GM12878 (cell line): ENCODE measurements around the gene PKD1. TPM values are rescaled to one million over a fixed set of nuclear protein-coding genes. Genes with fewer than 3 reads are reported as not detected.

Experiments used
- ATAC-seq: fragments of 200-7000 bp; cut with Tn5 transposase; 3 replicates; pipeline ENCODE4 v1.9.1; 2020; ENCODE audit warnings: mild to moderate bottlenecking, moderate library complexity
- BruUV-seq: library from RNA; stranded (reverse); fragments of 400-500 nt; replicated peaks from 2 replicates; lab custom pipeline; 2021; lab: Mats Ljungman, UMichigan
- CTCF ChIA-PET: fragments of 300-600 bp; sonication (Branson Sonifier 250); formaldehyde crosslinking; extraction: SDS; loops from one replicate; lab custom pipeline; 2021; ENCODE audit warnings: inconsistent platforms; lab: Yijun Ruan, JAX
- POLR2A ChIA-PET: fragments of 350-600 bp; formaldehyde crosslinking; extraction: SDS; loops from one replicate; lab custom pipeline; 2021; ENCODE audit warnings: inconsistent platforms; lab: Charles Lee
- RAD21 ChIA-PET: fragments of 300-600 bp; sonication (Branson Sonifier 250); formaldehyde crosslinking; loops from one replicate; lab custom pipeline; 2023; ENCODE audit warnings: antibody characterized with exemption; ENCODE audit not compliant: unreplicated experiment; lab: Charles Lee
- SMC1A ChIA-PET: fragments of 300-600 bp; sonication (Branson Sonifier 250); formaldehyde crosslinking; loops from one replicate; lab custom pipeline; 2023; ENCODE audit not compliant: unreplicated experiment, uncharacterized antibody; lab: Charles Lee
- DNase-seq: peaks from one replicate; pipeline ENCODE4 v3.0.0-alpha.2; 2011; ENCODE audit warnings: low read depth, low spot score
- FAIRE-seq: peaks from 3 replicates; lab custom pipeline; 2011; peaks lifted over from hg19 to GRCh38; lab: Jason Lieb, UNC
- H2AFZ ChIP-seq: 2 replicates; pipeline ENCODE4 v1.6.0; 2011; ENCODE audit warnings: low read depth, low read length, control low read depth; ENCODE audit not compliant: control insufficient read depth
- H3K27ac ChIP-seq: 2 replicates; pipeline ENCODE4 v1.5.1; 2011; ENCODE audit warnings: control low read depth; ENCODE audit not compliant: control insufficient read depth, insufficient read depth
- H3K27me3 ChIP-seq, 2 experiments: replicated peaks in 1 of 2; 2 replicates each; pipeline versions ENCODE4 v1.6.0 to v1.6.1; 2011; ENCODE audit warnings: low read length in 1 of 2; ENCODE audit not compliant: control insufficient read depth in 2 of 2, insufficient read depth in 2 of 2
- H3K36me3 ChIP-seq, 2 experiments: 2 replicates each; pipeline ENCODE4 v1.5.1; 2011; ENCODE audit warnings: low read length in 1 of 2; ENCODE audit not compliant: control insufficient read depth in 2 of 2, insufficient read depth in 2 of 2
- H3K4me1 ChIP-seq: 2 replicates; pipeline ENCODE4 v1.6.1; 2011; ENCODE audit warnings: mild to moderate bottlenecking, low read length, moderate library complexity, mixed read lengths; ENCODE audit not compliant: control insufficient read depth, insufficient read depth
- H3K4me2 ChIP-seq: 2 replicates; pipeline ENCODE4 v1.6.0; 2011; ENCODE audit warnings: control low read depth; ENCODE audit not compliant: control insufficient read depth, insufficient read depth
- H3K4me3 ChIP-seq: fragments of 200-600 bp; sonication (generic); 2 replicates; pipeline ENCODE4 v1.5.1; 2016
- H3K79me2 ChIP-seq: 2 replicates; pipeline ENCODE4 v1.6.0; 2011; ENCODE audit warnings: low read length; ENCODE audit not compliant: control insufficient read depth, insufficient read depth
- H3K9ac ChIP-seq: 2 replicates; pipeline ENCODE4 v1.8.0; 2011; ENCODE audit warnings: low read length, control low read depth, mixed read lengths; ENCODE audit not compliant: control insufficient read depth, insufficient read depth
- H3K9me3 ChIP-seq: replicated peaks from 3 replicates; pipeline ENCODE4 v1.5.1; 2011; ENCODE audit warnings: mild to moderate bottlenecking, low read length; ENCODE audit not compliant: control insufficient read depth, insufficient read depth
- H4K20me1 ChIP-seq: 2 replicates; pipeline ENCODE4 v1.6.0; 2011; ENCODE audit not compliant: control insufficient read depth, insufficient read depth
- EGR1 ChIP-seq, 2 experiments: IDR thresholded peaks; 1 replicate in 1 of 2; 2 replicates in 1 of 2; pipeline ENCODE4 v1.6.1; 2011 to 2012; ENCODE audit warnings: low read depth in 2 of 2, low read length in 2 of 2, borderline replicate concordance in 1 of 2, mild to moderate bottlenecking in 1 of 2, moderate library complexity in 1 of 2
- MEF2B ChIP-seq: fragments of 450-650 bp; IDR thresholded peaks from 2 replicates; pipeline ENCODE4 v1.6.1; 2018; ENCODE audit warnings: mild to moderate bottlenecking, moderate library complexity; ENCODE audit not compliant: partially characterized antibody, poor library complexity, severe bottlenecking
- PAX8 ChIP-seq: fragments of 450-650 bp; IDR thresholded peaks from 2 replicates; pipeline ENCODE4 v1.6.1; 2017; ENCODE audit warnings: mild to moderate bottlenecking, moderate library complexity
- POLR2A ChIP-seq: IDR thresholded peaks from 2 replicates; pipeline ENCODE4 v1.6.1; 2011; ENCODE audit warnings: low read depth, mild to moderate bottlenecking, low read length
- TCF12 ChIP-seq: IDR thresholded peaks from 2 replicates; pipeline ENCODE4 v1.6.1; 2011; ENCODE audit warnings: low read depth, mild to moderate bottlenecking, low read length
- TCF3 ChIP-seq: IDR thresholded peaks from 2 replicates; pipeline ENCODE4 v1.6.1; 2012; ENCODE audit warnings: low read depth, mild to moderate bottlenecking, low read length, borderline replicate concordance; ENCODE audit not compliant: insufficient read depth
- YY1 ChIP-seq: IDR thresholded peaks from 2 replicates; pipeline ENCODE4 v1.6.1; 2011; ENCODE audit warnings: low read depth, mild to moderate bottlenecking, low read length
- WGBS: methylation state at CpG from one replicate; pipeline ENCODE4 v1.1.6; 2016; ENCODE audit warnings: low lambda C conversion rate; ENCODE audit not compliant: insufficient replicate concordance, insufficient coverage; ENCODE audit errors: missing lambda C conversion rate; 5-methylcytosine and 5-hydroxymethylcytosine counted together
- in situ Hi-C: fragments of 300-500 bp; cut with MboI; formaldehyde crosslinking; loops from 9 replicates; pipeline ENCODE4 v1.14.3; 2018; ENCODE audit warnings: mixed read lengths
- intact Hi-C: fragments of 100-400 bp; cut with micrococcal nuclease; formaldehyde crosslinking; loops from one replicate; pipeline ENCODE4 v1.14.2; 2022; ENCODE audit not compliant: unreplicated experiment
- polyA plus RNA-seq, 11 experiments: library from polyadenylated mRNA; depleted of rRNA in 4 of 11; unstranded in 6 of 11; stranded (reverse) in 5 of 11; fragments of >200 nt; fragmentation: Nextera tagmentation in 4 of 11; fragmentation: Illumina TruSeq in 1 of 11; extraction: Ambion mirVana in 4 of 11; extraction: Trizol in 1 of 11; gene quantifications; 1 replicate in 1 of 11; 2 replicates in 10 of 11; pipeline versions ENCODE4 v1.2.1 to v1.2.3, GENCODE V29; 2011 to 2016; ENCODE audit warnings: inconsistent platforms in 2 of 11, missing spikeins in 2 of 11, low read depth in 1 of 11
- total RNA-seq, 4 experiments: library from RNA; depleted of rRNA in 3 of 4; stranded (reverse); fragments of >200 nt in 3 of 4; fragmentation: Illumina TruSeq in 1 of 4; extraction: Trizol in 1 of 4; gene quantifications; 2 replicates each; pipeline versions ENCODE4 v1.2.1 to v1.2.3, GENCODE V29; 2013 to 2021
- TF ChIP-seq, protein P1 (sequence below): fragments of 150-350 bp; IDR thresholded peaks from 2 replicates; pipeline ENCODE4 v1.6.1; 2014; ENCODE audit warnings: mild to moderate bottlenecking, low read depth, low read length
- TF ChIP-seq, protein P2 (sequence below): fragments of 450-650 bp; IDR thresholded peaks from 2 replicates; pipeline ENCODE4 v1.6.1; 2016; ENCODE audit warnings: mild to moderate bottlenecking, moderate library complexity, borderline replicate concordance
- TF ChIP-seq, protein P3 (sequence below): fragments of 450-650 bp; IDR thresholded peaks from 2 replicates; pipeline ENCODE4 v1.6.1; 2014; ENCODE audit warnings: mild to moderate bottlenecking
- TF ChIP-seq, protein P4 (sequence below): fragments of 450-650 bp; IDR thresholded peaks from 2 replicates; pipeline ENCODE4 v1.6.1; 2017; ENCODE audit warnings: mild to moderate bottlenecking, moderate library complexity

Gene PKD1
- total and polyA plus RNA-seq, 10 of the 15 experiments (the other 5 are each of a cell fraction or from before 2014, with no cell fraction given): 0.11 to 62.0 (median 6.1) TPM

DNA sequence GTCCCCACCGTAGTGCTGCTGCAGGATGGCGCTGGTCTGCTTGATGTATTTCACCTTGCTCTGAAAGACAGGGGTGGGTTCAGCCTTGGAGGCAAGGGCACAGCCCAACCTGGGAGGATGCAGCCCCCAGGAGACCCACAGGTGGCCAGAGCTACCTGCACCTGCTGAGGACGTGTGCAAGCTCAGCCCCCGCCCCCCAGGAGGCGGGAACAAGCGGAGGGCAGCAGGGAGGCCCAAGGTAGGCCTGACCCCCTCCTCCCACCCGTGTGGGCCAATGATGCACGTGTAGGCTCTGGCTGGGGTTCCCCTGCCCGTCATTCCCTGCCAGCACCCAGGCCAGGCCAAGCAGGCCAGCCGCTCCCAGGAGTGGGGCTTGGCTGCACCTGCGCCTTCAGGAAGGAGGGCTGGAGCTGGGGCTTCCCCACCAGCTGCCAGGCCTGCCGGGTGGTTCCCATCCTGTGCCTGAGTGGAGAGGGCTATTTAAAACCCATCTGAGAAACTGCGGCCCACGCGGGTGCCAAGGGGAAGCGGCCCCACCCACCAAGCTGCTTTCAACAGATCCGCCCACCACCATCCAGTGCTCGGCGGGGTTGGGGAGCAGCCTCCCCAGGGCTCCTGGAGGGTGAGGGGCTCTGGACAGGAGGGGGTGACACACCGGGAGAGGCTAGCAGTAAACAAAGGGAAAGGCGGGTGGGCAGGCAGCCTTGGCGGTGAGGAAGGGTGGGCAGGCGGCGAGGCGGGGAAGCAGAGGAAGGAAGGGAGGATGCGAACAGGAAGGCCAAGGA lies 91.8 kb downstream of the PKD1 start:
- no peak for FAIRE-seq
- DNase-seq: no peak
- ChIA-PET RAD21 (interaction anchor here (0.9 kb wide), 1 partner anchor 22 kb away, joined by 3 read pairs; no protein-coding TSS in a partner anchor), SMC1A (no interaction called here), CTCF (no interaction called here), POLR2A (interaction anchor here (0.6 to 2.3 kb wide), 2 partner anchors 21 to 111 kb away, joined by 5 to 11 read pairs; partner anchors contain the start of gene TRAF7)
- WGBS: 49% methylated on average over 18 of the region's 26 CpGs
- BruUV-seq: no TSS peak
- Histone ChIP-seq H4K20me1 (no peaks in the 10 kb centered on the region), H3K9me3 (no peaks in the 10 kb centered on the region), H3K27me3 (no peaks in the 10 kb centered on the region), H3K36me3 (peaks cover 0 to 1% of the 10 kb centered on the region in 2 experiments; a peak in 2 of 4 replicates), H3K4me1 (peaks cover 22% of the 10 kb centered on the region), H3K27ac (no peak overlapping the region), H3K4me3 (no peak overlapping the region), H3K9ac (no peak overlapping the region; the same call in 1 of the 2 replicates), H3K79me2 (peaks cover 15% of the 10 kb centered on the region), H3K4me2 (peak overlapping the region; percentile 30; the same call in 1 of the 2 replicates), H2AFZ (peak overlapping the region; percentile 15; the same call in 1 of the 2 replicates)
- in situ Hi-C loops (no loop called here), intact Hi-C loops (no loop called here)
- peak; percentile 6 for ATAC-seq
- TF ChIP-seq PAX8 (no peak), TCF3 (peak; percentile 48; the same call in 1 of the 2 replicates), TCF12 (peak; percentile 83), POLR2A (no peak), YY1 (no peak), MEF2B (peak; percentile 12), EGR1 (IDR thresholded peaks at IDR 0.05; ENCODE audit: borderline replicate concordance in 1 of 2, low read depth in 2 of 2, low read length in 2 of 2) (0 out of 3 replicates have a peak, but pooled peaks of 1 of the 2 experiments have one; percentile 26)
- TF ChIP-seq, protein P1, sequence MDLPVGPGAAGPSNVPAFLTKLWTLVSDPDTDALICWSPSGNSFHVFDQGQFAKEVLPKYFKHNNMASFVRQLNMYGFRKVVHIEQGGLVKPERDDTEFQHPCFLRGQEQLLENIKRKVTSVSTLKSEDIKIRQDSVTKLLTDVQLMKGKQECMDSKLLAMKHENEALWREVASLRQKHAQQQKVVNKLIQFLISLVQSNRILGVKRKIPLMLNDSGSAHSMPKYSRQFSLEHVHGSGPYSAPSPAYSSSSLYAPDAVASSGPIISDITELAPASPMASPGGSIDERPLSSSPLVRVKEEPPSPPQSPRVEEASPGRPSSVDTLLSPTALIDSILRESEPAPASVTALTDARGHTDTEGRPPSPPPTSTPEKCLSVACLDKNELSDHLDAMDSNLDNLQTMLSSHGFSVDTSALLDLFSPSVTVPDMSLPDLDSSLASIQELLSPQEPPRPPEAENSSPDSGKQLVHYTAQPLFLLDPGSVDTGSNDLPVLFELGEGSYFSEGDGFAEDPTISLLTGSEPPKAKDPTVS: no peak
- TF ChIP-seq, protein P2, sequence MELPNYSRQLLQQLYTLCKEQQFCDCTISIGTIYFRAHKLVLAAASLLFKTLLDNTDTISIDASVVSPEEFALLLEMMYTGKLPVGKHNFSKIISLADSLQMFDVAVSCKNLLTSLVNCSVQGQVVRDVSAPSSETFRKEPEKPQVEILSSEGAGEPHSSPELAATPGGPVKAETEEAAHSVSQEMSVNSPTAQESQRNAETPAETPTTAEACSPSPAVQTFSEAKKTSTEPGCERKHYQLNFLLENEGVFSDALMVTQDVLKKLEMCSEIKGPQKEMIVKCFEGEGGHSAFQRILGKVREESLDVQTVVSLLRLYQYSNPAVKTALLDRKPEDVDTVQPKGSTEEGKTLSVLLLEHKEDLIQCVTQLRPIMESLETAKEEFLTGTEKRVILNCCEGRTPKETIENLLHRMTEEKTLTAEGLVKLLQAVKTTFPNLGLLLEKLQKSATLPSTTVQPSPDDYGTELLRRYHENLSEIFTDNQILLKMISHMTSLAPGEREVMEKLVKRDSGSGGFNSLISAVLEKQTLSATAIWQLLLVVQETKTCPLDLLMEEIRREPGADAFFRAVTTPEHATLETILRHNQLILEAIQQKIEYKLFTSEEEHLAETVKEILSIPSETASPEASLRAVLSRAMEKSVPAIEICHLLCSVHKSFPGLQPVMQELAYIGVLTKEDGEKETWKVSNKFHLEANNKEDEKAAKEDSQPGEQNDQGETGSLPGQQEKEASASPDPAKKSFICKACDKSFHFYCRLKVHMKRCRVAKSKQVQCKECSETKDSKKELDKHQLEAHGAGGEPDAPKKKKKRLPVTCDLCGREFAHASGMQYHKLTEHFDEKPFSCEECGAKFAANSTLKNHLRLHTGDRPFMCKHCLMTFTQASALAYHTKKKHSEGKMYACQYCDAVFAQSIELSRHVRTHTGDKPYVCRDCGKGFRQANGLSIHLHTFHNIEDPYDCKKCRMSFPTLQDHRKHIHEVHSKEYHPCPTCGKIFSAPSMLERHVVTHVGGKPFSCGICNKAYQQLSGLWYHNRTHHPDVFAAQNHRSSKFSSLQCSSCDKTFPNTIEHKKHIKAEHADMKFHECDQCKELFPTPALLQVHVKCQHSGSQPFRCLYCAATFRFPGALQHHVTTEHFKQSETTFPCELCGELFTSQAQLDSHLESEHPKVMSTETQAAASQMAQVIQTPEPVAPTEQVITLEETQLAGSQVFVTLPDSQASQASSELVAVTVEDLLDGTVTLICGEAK: no peak
- TF ChIP-seq, protein P3, sequence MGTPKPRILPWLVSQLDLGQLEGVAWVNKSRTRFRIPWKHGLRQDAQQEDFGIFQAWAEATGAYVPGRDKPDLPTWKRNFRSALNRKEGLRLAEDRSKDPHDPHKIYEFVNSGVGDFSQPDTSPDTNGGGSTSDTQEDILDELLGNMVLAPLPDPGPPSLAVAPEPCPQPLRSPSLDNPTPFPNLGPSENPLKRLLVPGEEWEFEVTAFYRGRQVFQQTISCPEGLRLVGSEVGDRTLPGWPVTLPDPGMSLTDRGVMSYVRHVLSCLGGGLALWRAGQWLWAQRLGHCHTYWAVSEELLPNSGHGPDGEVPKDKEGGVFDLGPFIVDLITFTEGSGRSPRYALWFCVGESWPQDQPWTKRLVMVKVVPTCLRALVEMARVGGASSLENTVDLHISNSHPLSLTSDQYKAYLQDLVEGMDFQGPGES: no peak
- TF ChIP-seq, protein P4, sequence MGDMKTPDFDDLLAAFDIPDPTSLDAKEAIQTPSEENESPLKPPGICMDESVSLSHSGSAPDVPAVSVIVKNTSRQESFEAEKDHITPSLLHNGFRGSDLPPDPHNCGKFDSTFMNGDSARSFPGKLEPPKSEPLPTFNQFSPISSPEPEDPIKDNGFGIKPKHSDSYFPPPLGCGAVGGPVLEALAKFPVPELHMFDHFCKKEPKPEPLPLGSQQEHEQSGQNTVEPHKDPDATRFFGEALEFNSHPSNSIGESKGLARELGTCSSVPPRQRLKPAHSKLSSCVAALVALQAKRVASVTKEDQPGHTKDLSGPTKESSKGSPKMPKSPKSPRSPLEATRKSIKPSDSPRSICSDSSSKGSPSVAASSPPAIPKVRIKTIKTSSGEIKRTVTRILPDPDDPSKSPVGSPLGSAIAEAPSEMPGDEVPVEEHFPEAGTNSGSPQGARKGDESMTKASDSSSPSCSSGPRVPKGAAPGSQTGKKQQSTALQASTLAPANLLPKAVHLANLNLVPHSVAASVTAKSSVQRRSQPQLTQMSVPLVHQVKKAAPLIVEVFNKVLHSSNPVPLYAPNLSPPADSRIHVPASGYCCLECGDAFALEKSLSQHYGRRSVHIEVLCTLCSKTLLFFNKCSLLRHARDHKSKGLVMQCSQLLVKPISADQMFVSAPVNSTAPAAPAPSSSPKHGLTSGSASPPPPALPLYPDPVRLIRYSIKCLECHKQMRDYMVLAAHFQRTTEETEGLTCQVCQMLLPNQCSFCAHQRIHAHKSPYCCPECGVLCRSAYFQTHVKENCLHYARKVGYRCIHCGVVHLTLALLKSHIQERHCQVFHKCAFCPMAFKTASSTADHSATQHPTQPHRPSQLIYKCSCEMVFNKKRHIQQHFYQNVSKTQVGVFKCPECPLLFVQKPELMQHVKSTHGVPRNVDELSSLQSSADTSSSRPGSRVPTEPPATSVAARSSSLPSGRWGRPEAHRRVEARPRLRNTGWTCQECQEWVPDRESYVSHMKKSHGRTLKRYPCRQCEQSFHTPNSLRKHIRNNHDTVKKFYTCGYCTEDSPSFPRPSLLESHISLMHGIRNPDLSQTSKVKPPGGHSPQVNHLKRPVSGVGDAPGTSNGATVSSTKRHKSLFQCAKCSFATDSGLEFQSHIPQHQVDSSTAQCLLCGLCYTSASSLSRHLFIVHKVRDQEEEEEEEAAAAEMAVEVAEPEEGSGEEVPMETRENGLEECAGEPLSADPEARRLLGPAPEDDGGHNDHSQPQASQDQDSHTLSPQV: no peak
